ENCODE data around the gene SYNGR2. TPM values are rescaled to one million over a fixed set of nuclear protein-coding genes. Genes with fewer than 3 reads are reported as not detected.

Gene SYNGR2
- total and polyA plus RNA-seq, 9 of the 15 experiments (the other 6 are each of a cell fraction or from before 2014, with no cell fraction given) = 1.4 to 173 (median 87.8) TPM

DNA sequence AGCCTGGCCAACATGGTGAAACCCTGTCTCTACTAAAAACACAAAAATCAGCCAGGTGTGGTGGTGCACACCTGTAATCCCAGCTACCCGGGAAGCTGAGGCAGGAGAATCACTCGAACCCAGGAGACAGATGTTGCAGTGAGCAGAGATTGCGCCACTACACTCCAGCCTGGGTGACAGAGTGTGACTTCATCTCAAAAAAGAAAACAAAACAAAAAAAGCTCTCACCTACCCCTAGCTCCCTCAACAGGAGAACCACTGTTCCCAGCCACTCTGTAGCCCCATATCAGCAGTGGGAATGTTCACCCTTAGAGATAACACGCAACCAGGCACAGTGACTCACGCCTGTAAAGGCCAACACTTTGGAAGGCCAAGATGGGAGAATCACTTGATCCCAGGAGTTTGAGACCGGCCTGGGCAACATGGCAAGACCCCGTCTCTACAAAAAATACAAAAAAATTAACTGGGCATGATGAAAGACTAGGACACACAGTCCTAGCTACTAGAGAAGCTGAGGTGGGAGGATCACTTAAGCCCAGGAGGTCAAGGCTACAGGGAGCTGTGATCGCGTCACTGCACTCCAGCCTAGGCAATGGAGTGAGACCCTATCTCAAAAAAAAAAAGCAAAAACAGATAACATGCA, 32.4 kb upstream of the SYNGR2 start (continued):
- TF ChIP-seq KDM1A (IDR thresholded peaks at IDR 0.05) (0 out of 4 replicates have a peak, but pooled peaks of 1 of the 2 experiments have one; percentile 39), ZBTB17 (CRISPR knock-in tag; IDR thresholded peaks at IDR 0.05) (no peak), CBFB (CRISPR knock-in tag; IDR thresholded peaks at IDR 0.05) (no peak), MAFK (IDR thresholded peaks at IDR 0.05; ENCODE audit: low read length) (no peak), ZEB2 (IDR thresholded peaks at IDR 0.05) (0 out of 2 replicates have a peak, but pooled peaks have one; percentile 77), ADNP (tag; IDR thresholded peaks at IDR 0.05) (peak; percentile 70), BCOR (IDR thresholded peaks at IDR 0.05) (peak; percentile 51; the same call in 1 of the 2 replicates), KDM2B (CRISPR knock-in tag; IDR thresholded peaks at IDR 0.05) (no peak), ZNF212 (CRISPR knock-in tag; IDR thresholded peaks at IDR 0.05) (no peak), OTX1 (CRISPR knock-in tag; IDR thresholded peaks at IDR 0.05) (no peak), TFAM (CRISPR knock-in tag; conservative IDR thresholded peaks at IDR 0.05) (no peak), MYC (IDR thresholded peaks at IDR 0.05; ENCODE audit: low read depth, low read length) (no peak), MYC (CRISPR knock-in tag; IDR thresholded peaks at IDR 0.05; ENCODE audit: borderline replicate concordance, low read depth) (no peak), COPS2 (conservative IDR thresholded peaks at IDR 0.05) (no peak), ETV5 (CRISPR knock-in tag; IDR thresholded peaks at IDR 0.05; ENCODE audit: low read depth) (peak; percentile 63; the same call in 1 of the 2 replicates), GATAD2B (IDR thresholded peaks at IDR 0.05; ENCODE audit: borderline replicate concordance) (no peak), ZNF124 (CRISPR knock-in tag; IDR thresholded peaks at IDR 0.05) (no peak), SMAD4 (CRISPR knock-in tag; conservative IDR thresholded peaks at IDR 0.05) (0 out of 2 replicates have a peak, but pooled peaks have one; percentile 33), CREM (IDR thresholded peaks at IDR 0.05; ENCODE audit: low read depth) (peak; percentile 80), ZNF224 (CRISPR knock-in tag; IDR thresholded peaks at IDR 0.05) (no peak), PCBP1 (IDR thresholded peaks at IDR 0.05; ENCODE audit: low read depth, low read length, poor library complexity, severe bottlenecking) (no peak), BRF1 (IDR thresholded peaks at IDR 0.05; ENCODE audit: borderline replicate concordance, extremely low read depth, insufficient read length) (no peak), PHB (CRISPR knock-in tag; IDR thresholded peaks at IDR 0.05) (no peak), ZNF24 (IDR thresholded peaks at IDR 0.05) (0 out of 2 replicates have a peak, but pooled peaks have one; percentile 24), ZNF561 (CRISPR knock-in tag; conservative IDR thresholded peaks at IDR 0.05) (no peak), TCF3 (CRISPR knock-in tag; IDR thresholded peaks at IDR 0.05) (peak; percentile 52), NCOA4 (IDR thresholded peaks at IDR 0.05; ENCODE audit: partially characterized antibody) (no peak), ZNF121 (CRISPR knock-in tag; conservative IDR thresholded peaks at IDR 0.05) (peak; percentile 71), TBP (optimal IDR thresholded peaks at IDR 0.05; ENCODE audit: low read depth, low read length) (no peak), ZNF146 (CRISPR knock-in tag; IDR thresholded peaks at IDR 0.05; ENCODE audit: unreplicated experiment) (no peak)
- TF ChIP-seq, protein P1, sequence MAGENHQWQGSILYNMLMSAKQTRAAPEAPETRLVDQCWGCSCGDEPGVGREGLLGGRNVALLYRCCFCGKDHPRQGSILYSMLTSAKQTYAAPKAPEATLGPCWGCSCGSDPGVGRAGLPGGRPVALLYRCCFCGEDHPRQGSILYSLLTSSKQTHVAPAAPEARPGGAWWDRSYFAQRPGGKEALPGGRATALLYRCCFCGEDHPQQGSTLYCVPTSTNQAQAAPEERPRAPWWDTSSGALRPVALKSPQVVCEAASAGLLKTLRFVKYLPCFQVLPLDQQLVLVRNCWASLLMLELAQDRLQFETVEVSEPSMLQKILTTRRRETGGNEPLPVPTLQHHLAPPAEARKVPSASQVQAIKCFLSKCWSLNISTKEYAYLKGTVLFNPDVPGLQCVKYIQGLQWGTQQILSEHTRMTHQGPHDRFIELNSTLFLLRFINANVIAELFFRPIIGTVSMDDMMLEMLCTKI (IDR thresholded peaks at IDR 0.05; ENCODE audit: partially characterized antibody) = no peak
- TF ChIP-seq, protein P2, sequence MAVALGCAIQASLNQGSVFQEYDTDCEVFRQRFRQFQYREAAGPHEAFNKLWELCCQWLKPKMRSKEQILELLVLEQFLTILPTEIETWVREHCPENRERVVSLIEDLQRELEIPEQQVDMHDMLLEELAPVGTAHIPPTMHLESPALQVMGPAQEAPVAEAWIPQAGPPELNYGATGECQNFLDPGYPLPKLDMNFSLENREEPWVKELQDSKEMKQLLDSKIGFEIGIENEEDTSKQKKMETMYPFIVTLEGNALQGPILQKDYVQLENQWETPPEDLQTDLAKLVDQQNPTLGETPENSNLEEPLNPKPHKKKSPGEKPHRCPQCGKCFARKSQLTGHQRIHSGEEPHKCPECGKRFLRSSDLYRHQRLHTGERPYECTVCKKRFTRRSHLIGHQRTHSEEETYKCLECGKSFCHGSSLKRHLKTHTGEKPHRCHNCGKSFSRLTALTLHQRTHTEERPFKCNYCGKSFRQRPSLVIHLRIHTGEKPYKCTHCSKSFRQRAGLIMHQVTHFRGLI (CRISPR knock-in tag; IDR thresholded peaks at IDR 0.05) = no peak

Measured in K562 (cell line).